ENCODE results near the gene CALHM3. TPM values are rescaled to one million over a fixed set of nuclear protein-coding genes. Genes with fewer than 3 reads are reported as not detected.
A peak's percentile ranks its signal among the peaks of the same experiment; 100 is the strongest.

CALHM3 gene
- total RNA-seq, 2 donors from 2014 or later = not detected

DNA sequence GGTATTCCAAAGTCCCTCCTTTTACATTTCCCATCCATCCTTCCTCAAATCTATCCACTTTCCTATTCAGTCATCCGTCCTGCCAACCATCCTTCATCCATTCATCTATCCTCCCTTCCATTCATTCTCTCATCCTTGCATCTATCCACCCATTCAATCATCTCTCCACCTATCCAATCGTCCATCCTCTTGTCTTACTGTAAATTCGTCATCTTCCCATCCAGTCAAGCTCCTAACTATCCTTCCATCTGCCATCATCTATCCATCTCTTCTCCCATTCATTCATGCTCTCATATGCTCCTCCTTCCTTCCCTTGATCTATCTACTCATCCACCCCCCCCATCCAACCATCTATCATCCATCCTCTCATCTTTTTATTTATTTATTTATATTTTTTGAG lies 5.0 kb downstream of the CALHM3 start:
- Histone ChIP-seq H3K27ac (no peak overlapping the region), H3K4me1 (no peaks in the 10 kb centered on the region), H3K27me3 (no peaks in the 10 kb centered on the region), H3K9ac (ENCODE audit: low read depth in 2 of 2, low read length in 2 of 2) (no peak overlapping the region), H3K9me3 (no peaks in the 10 kb centered on the region), H3K36me3 (no peaks in the 10 kb centered on the region), H3K4me3 (no peak overlapping the region)
- DNase-seq = no peak
- intact Hi-C loops (cut with DNase I) = no loop called here
- TF ChIP-seq, protein P1, sequence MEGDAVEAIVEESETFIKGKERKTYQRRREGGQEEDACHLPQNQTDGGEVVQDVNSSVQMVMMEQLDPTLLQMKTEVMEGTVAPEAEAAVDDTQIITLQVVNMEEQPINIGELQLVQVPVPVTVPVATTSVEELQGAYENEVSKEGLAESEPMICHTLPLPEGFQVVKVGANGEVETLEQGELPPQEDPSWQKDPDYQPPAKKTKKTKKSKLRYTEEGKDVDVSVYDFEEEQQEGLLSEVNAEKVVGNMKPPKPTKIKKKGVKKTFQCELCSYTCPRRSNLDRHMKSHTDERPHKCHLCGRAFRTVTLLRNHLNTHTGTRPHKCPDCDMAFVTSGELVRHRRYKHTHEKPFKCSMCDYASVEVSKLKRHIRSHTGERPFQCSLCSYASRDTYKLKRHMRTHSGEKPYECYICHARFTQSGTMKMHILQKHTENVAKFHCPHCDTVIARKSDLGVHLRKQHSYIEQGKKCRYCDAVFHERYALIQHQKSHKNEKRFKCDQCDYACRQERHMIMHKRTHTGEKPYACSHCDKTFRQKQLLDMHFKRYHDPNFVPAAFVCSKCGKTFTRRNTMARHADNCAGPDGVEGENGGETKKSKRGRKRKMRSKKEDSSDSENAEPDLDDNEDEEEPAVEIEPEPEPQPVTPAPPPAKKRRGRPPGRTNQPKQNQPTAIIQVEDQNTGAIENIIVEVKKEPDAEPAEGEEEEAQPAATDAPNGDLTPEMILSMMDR (IDR thresholded peaks at IDR 0.05) = no peak

DNA sequence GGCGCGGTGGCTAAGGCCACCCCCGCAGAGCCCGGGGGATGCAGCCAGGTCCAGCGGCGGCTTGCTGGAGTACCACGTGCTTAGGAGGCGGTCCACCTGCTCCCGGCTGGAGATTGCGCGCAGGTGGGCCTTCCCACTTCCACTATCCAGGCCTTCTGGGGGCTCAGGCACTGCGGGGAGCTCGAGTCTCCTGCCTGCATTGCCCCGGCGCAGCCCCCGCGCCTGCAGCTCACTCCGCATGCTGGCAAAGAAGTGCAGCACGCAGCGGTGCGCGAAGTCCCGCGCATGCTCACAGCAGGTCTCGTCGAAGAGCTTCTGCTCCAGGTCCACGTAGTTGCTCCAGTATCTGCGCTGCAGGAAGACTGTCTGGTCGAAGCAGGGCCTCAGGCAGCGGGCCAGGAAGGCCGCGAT lies 5.8 kb downstream of the CALHM3 start:
- H3K27ac ChIP-seq = no peak overlapping the region
- H3K9ac ChIP-seq (ENCODE audit: low read depth in 2 of 2, low read length in 2 of 2) = no peak overlapping the region
- intact Hi-C loops (cut with DNase I) = no loop called here
- TF ChIP-seq, protein P1 (IDR thresholded peaks at IDR 0.05) = no peak
- H3K9me3 ChIP-seq = no peaks in the 10 kb centered on the region
- H3K4me3 ChIP-seq = no peak overlapping the region
- DNase-seq = no peak
- no peaks in the 10 kb centered on the region for H3K27me3 ChIP-seq
- H3K4me1 ChIP-seq = no peaks in the 10 kb centered on the region
- no peaks in the 10 kb centered on the region for H3K36me3 ChIP-seq

DNA sequence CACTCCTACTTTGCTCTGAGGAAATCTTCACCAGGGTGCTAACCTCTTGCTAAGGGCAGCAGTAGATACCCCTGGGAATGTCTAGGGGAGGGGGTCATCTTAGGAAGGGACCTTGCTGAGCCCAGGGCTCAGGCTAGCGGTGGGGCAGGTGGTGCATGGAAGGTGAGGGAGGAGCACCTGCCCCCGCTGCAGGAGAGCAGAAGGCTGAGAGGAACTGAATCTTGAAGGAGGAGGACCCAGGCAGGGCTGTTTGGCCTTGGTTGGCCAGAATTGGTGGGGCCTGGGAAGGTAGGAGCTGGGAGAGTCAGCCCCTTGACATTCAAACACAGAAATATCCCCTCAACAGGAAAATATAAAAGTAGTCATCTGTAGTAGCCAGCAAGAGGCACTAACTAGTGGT lies 7.0 kb downstream of the CALHM3 start:
- DNase-seq = no peak
- Histone ChIP-seq H3K9me3 (no peaks in the 10 kb centered on the region), H3K27ac (peak overlapping the region; percentile 53), H3K36me3 (no peaks in the 10 kb centered on the region), H3K27me3 (no peaks in the 10 kb centered on the region), H3K9ac (ENCODE audit: low read depth in 2 of 2, low read length in 2 of 2) (peak overlapping the region in 1 of 2 donors; percentile 24), H3K4me1 (no peaks in the 10 kb centered on the region), H3K4me3 (no peak overlapping the region)
- intact Hi-C loops (cut with DNase I) = no loop called here
- TF ChIP-seq, protein P1 (IDR thresholded peaks at IDR 0.05) = no peak

DNA sequence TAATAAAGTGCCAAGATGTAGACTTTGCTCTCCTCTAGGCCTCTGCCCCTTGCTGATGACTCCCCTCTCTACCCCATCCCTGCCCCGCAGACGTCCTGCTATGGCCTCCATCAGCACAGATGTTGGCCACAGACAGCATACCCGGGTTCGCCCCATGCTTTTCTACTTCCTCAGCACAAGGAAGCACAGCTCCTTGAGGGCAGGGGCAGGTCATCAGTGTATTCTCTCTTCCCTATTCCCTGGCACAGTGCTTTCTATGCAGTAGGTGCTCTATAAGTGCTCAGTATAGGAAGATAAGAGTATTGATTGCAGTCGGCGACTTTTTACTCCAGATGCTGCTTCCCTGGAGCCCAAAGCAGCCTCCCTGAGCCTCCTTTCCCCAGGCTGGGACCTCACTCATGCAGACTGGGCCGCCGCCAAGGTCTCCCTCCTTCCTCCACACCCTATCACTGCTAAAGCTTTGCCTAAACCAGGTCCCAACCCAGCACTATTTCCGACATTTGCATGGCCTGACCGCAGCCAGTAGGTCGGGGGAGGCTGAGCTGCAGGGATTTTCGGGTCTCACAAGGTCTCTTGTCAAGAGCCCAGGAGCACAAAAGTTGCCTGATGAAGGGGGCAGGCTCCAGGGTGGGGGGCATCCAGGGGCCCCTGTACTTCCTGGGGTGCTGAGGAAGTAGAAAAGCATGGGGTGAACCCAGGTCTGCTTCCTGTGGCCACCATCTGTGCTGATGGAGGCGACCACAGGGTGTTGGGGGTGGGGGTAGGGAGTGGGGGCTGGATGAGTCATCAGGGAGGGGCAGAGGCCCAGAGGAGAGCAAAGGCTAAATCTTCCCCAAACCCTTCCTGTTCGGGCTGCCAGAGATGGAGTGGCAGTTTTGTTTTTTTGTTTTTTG lies 8.0 kb downstream of the CALHM3 start:
- TF ChIP-seq, protein P1 (IDR thresholded peaks at IDR 0.05) = no peak
- Histone ChIP-seq H3K36me3 (no peaks in the 10 kb centered on the region), H3K4me1 (no peaks in the 10 kb centered on the region), H3K4me3 (no peak overlapping the region), H3K9me3 (no peaks in the 10 kb centered on the region), H3K9ac (ENCODE audit: low read depth in 2 of 2, low read length in 2 of 2) (no peak overlapping the region), H3K27ac (peak overlapping the region; percentile 53), H3K27me3 (no peaks in the 10 kb centered on the region)
- intact Hi-C loops (cut with DNase I) = no loop called here
- DNase-seq = peak; percentile 41

DNA sequence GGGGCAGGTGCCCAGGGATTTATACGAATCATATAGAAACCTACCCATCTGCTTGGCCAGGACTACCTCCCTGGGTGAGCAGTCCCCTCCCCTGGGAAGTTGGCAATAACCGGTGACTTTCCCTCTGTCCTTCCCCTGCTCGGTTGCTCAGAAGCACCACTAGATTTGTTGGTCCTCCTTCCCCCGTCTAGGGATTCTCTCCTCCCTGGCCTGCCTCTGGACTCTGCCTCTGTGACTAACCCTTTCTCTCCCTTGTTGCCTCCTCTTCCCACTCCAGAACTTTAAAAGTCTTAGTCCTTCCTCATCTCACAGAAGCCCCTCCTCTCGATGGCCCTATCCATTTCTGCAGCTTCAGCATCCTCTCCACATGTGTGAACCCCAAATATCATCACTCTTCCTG lies 9.8 kb downstream of the CALHM3 start:
- Histone ChIP-seq H3K27ac (no peak overlapping the region), H3K4me1 (no peaks in the 10 kb centered on the region), H3K4me3 (no peak overlapping the region), H3K9ac (ENCODE audit: low read depth in 2 of 2, low read length in 2 of 2) (no peak overlapping the region), H3K36me3 (no peaks in the 10 kb centered on the region), H3K27me3 (no peaks in the 10 kb centered on the region), H3K9me3 (no peaks in the 10 kb centered on the region)
- DNase-seq = no peak
- intact Hi-C loops (cut with DNase I) = no loop called here
- TF ChIP-seq, protein P1 (IDR thresholded peaks at IDR 0.05) = no peak

All from colonic mucosa (tissue), 4 donors.